HG02870 (cell line): ENCODE results near the gene PLCB1.

ENCODE experiments used
- ATAC-seq: cut with Tn5 transposase; IDR thresholded peaks from one replicate; pipeline ENCODE4 v1.9.1; 2021; ENCODE audit warnings: mild to moderate bottlenecking, moderate library complexity; ENCODE audit not compliant: unreplicated experiment

PLCB1 gene

GRCh38 chr20:8474027-8474668, 342.1 kb downstream of the PLCB1 start:
- no peak for ATAC-seq

GRCh38 chr20:8476021-8476420, 344.0 kb downstream of the PLCB1 start:
- ATAC-seq: no peak

- ATAC-seq: no peak
Observed at GRCh38 chr20:8480597-8480996, 348.5 kb downstream of the PLCB1 start.

GRCh38 chr20:8487696-8488095, 355.6 kb downstream of the PLCB1 start:
- no peak for ATAC-seq

- no peak for ATAC-seq
Observed at GRCh38 chr20:8489094-8489883, 357.2 kb downstream of the PLCB1 start.

- no peak for ATAC-seq
Observed at GRCh38 chr20:8490076-8490830, 358.2 kb downstream of the PLCB1 start.

- ATAC-seq: no peak
Observed at GRCh38 chr20:8492173-8492572, 360.1 kb downstream of the PLCB1 start.

- no peak for ATAC-seq
Observed at GRCh38 chr20:8498571-8498970, 366.5 kb downstream of the PLCB1 start.

- ATAC-seq: no peak
Observed at GRCh38 chr20:8504030-8504429, 372.0 kb downstream of the PLCB1 start.

GRCh38 chr20:8505476-8506200, 373.6 kb downstream of the PLCB1 start:
- ATAC-seq: no peak

GRCh38 chr20:8507231-8507630, 375.2 kb downstream of the PLCB1 start:
- ATAC-seq: no peak

GRCh38 chr20:8509809-8510208, 377.7 kb downstream of the PLCB1 start:
- ATAC-seq: no peak

- ATAC-seq: no peak
Observed at GRCh38 chr20:8510808-8511207, 378.7 kb downstream of the PLCB1 start.

- no peak for ATAC-seq
Observed at GRCh38 chr20:8512003-8512402, 379.9 kb downstream of the PLCB1 start.

- ATAC-seq: no peak
Observed at GRCh38 chr20:8515810-8516435, 383.9 kb downstream of the PLCB1 start.

GRCh38 chr20:8518878-8519277, 386.8 kb downstream of the PLCB1 start:
- ATAC-seq: no peak

- ATAC-seq: no peak
Observed at GRCh38 chr20:8519887-8520286, 387.8 kb downstream of the PLCB1 start.

GRCh38 chr20:8522168-8522567, 390.1 kb downstream of the PLCB1 start:
- no peak for ATAC-seq

- no peak for ATAC-seq
Observed at GRCh38 chr20:8523684-8524083, 391.6 kb downstream of the PLCB1 start.

- ATAC-seq: no peak
Observed at GRCh38 chr20:8524101-8525016, 392.3 kb downstream of the PLCB1 start.
